Renal cortical epithelial cell (primary cell): ENCODE results near the gene LRRC10. TPM values are rescaled to one million over a fixed set of nuclear protein-coding genes. Genes with fewer than 3 reads are reported as not detected.

Experiments
- DNase-seq: peaks from one replicate; pipeline ENCODE4 v3.0.0-alpha.2; 2011; ENCODE audit warnings: low read depth
- total RNA-seq: library from RNA; depleted of rRNA; stranded (reverse); fragments of >200 nt; gene quantifications from 2 replicates; pipeline ENCODE4 v1.2.3, GENCODE V29; 2014

Gene LRRC10
- total RNA-seq, 1 donor from 2014 or later, result not detected

DNA sequence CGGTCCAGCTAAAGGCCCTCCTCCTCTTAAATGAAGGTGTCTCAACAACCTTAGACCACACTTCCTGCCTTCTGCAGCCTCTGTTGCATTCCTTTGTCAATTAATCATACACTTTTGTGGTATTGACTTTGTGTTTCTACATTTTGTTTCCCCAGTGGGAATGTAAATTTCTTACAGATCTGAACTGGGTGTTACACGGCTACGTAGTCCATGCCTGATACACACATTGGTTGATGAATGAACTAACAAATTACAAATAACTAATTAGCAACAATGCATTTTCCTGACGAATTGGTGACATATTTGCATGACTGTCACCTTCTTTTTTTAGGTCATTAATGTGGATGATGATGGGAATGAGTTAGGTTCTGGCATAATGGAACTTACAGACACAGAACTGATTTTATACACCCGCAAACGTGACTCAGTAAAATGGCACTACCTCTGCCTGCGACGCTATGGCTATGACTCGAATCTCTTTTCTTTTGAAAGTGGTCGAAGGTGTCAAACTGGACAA is 40.6 kb downstream of the LRRC10 start:
- DNase-seq, result no peak

DNA sequence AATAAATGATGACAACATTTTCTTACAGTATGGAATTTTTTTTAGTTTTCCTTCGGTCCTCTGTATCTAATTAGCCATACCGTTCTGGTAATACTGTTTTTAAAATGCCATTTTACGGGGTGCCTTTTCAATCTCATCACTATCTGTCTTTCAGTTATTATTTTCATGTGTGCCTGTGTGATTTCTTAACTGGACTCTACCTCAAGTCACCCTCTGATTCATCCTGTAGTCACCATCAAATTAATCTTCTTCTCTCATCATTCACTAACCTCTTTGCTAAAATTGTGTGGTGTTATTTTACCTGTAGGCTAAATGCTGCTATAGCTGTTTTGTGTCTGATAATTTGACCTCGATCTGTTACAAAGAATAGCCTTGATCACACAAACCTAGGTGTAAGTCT is 41.5 kb downstream of the LRRC10 start:
- peak; percentile 47 for DNase-seq

DNA sequence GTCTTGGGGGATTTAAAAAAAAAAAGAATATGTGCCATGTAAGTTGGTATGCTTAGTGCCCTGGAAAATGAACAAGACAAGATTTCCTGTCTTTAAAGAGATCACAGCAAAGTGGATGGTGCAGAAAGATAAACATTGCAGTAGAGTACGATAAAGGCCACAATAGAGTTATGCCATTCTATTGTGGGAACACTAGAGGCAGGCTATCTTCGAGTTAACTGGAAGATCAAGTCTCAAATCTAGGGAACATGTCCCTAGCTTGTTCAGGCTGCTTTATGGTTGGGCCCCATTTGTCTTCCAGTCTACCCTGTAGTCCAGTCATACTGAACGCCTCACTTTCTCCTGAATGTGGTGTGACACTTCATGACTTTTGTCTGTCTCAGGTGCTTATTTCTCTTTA is 44.1 kb downstream of the LRRC10 start:
- no peak for DNase-seq

DNA sequence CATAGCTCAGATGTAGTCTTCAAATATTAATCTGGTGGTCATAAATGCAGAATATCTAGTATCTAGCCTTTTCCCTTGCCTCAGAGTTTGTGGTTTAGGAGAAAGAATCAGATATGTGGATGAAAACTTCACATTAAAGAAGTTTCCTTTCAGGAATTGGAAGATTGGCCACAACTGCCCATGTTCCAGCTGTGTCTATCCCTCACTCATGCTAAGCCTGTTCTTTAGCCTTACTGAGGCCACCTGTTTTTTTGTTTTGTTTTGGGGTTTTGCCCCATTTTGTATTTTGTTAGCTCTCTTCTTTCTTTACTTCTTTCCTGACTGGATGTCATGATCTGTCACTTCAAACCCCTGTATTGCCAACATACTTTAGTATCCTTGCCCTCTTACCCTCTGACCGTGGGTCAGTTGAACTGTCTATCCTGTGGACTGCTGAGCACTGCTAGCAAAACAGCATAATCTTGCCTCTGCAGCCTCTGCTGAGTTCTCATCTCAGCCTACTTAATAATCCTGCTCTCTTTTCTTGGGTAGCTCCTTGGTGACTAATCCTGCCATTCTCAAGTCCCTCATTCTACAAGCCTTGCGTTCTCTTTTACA is 47.4 kb downstream of the LRRC10 start:
- no peak for DNase-seq

Other genes with a start within 250 kb of the LRRC10 start
- 47.9 and 73.7 TPM in 2 replicates for gene FRS2, start 140.5 kb downstream of the LRRC10 start, total RNA-seq
- gene CCT2, start 25.4 kb downstream of the LRRC10 start, total RNA-seq, result 284 and 471 TPM in 2 replicates
- gene BEST3, start 88.4 kb upstream of the LRRC10 start, total RNA-seq, result 0.55 and 0.87 TPM in 2 replicates
- 45.7 and 75.2 TPM in 2 replicates for gene RAB3IP, start 128.0 kb upstream of the LRRC10 start, total RNA-seq
- 0.17 and 1.0 TPM in 2 replicates for gene MYRFL, start 214.3 kb upstream of the LRRC10 start, total RNA-seq